WERI-Rb-1 (cell line): ENCODE data around the gene APOL4.
"Not testable (repeated sequence)": the region's sequence is repeated elsewhere in the genome, so short reads cannot be mapped to it uniquely, and the experiment has no call there.

Source experiments
- DNase-seq: peaks from one replicate; pipeline ENCODE4 v3.0.0-alpha.2; 2020
- H3K27ac ChIP-seq: fragments of 250-450 bp; sonication (Bioruptor Pico); 2 replicates; pipeline ENCODE4 v1.5.1; 2020; ENCODE audit warnings: mild to moderate bottlenecking, moderate library complexity
- H3K27me3 ChIP-seq: fragments of 250-450 bp; sonication (Bioruptor Pico); 2 replicates; pipeline ENCODE4 v1.5.1; 2021; ENCODE audit warnings: mild to moderate bottlenecking, low read depth, moderate library complexity; ENCODE audit not compliant: insufficient read depth, severe bottlenecking
- H3K36me3 ChIP-seq: fragments of 250-450 bp; sonication (Bioruptor Pico); 2 replicates; pipeline ENCODE4 v1.5.1; 2020; ENCODE audit warnings: mild to moderate bottlenecking, moderate library complexity
- H3K4me3 ChIP-seq: 2 replicates; pipeline ENCODE4 v1.5.1; 2011; ENCODE audit warnings: low read depth, mild to moderate bottlenecking, control low read depth, low read length
- H3K9me3 ChIP-seq: fragments of 250-450 bp; sonication (Bioruptor Pico); 2 replicates; pipeline ENCODE4 v1.5.1; 2021; ENCODE audit warnings: mild to moderate bottlenecking, moderate library complexity; ENCODE audit not compliant: severe bottlenecking
- TF ChIP-seq, protein P1 (sequence below): IDR thresholded peaks from 2 replicates; pipeline ENCODE4 v1.5.1; 2011; ENCODE audit warnings: low read depth, mild to moderate bottlenecking, control low read depth, inconsistent platforms, low read length

The APOL4 gene

DNA sequence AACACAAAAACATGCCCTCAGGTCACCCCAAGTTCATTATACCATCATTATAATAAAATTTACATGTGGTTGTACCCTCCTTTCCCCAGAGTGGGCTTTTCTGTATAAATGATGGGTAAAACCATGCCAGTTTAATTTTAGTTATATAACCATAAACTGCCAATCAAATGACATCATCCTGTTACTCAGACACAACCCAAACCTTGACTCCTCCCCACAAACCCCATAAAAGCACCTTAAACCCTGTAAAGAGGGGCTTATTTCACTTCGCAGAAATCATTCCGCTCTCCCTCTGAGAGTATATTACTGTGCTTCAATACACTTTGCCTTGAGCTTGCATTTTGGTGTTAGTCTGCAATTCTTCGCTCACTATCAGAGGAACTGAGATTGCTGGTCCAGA lies 35.5 kb downstream of the APOL4 start:
- H3K36me3 ChIP-seq, result no peaks in the 10 kb centered on the region
- H3K4me3 ChIP-seq, result no peak overlapping the region
- no peaks in the 10 kb centered on the region for H3K9me3 ChIP-seq
- TF ChIP-seq, protein P1, sequence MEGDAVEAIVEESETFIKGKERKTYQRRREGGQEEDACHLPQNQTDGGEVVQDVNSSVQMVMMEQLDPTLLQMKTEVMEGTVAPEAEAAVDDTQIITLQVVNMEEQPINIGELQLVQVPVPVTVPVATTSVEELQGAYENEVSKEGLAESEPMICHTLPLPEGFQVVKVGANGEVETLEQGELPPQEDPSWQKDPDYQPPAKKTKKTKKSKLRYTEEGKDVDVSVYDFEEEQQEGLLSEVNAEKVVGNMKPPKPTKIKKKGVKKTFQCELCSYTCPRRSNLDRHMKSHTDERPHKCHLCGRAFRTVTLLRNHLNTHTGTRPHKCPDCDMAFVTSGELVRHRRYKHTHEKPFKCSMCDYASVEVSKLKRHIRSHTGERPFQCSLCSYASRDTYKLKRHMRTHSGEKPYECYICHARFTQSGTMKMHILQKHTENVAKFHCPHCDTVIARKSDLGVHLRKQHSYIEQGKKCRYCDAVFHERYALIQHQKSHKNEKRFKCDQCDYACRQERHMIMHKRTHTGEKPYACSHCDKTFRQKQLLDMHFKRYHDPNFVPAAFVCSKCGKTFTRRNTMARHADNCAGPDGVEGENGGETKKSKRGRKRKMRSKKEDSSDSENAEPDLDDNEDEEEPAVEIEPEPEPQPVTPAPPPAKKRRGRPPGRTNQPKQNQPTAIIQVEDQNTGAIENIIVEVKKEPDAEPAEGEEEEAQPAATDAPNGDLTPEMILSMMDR, result no peak
- no peak overlapping the region for H3K27ac ChIP-seq
- no peak for DNase-seq
- no peaks in the 10 kb centered on the region for H3K27me3 ChIP-seq

DNA sequence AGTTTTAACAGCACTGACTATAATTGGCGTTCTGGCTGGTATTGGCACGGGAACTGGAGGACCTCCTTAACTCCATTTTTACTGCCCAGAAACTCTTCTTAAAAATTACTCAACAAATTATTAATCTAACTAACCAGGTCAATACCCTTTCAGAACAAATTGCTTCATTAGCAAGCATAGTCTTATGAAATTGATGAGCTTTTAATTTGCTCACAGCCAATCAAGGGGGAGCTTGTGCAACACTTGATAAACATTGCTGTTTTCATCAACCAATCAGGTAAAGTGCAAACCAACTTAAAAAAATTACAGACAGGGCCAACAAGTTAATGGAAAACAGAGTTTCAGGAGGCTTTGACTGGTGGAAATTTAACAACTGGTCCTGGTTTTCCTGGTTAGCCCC lies 36.5 kb downstream of the APOL4 start:
- Histone ChIP-seq H3K9me3 (no peaks in the 10 kb centered on the region), H3K27ac (no peak overlapping the region), H3K36me3 (no peaks in the 10 kb centered on the region), H3K27me3 (peaks cover 6% of the 10 kb centered on the region), H3K4me3 (no peak overlapping the region)
- DNase-seq, result no peak
- TF ChIP-seq, protein P1, result no peak

DNA sequence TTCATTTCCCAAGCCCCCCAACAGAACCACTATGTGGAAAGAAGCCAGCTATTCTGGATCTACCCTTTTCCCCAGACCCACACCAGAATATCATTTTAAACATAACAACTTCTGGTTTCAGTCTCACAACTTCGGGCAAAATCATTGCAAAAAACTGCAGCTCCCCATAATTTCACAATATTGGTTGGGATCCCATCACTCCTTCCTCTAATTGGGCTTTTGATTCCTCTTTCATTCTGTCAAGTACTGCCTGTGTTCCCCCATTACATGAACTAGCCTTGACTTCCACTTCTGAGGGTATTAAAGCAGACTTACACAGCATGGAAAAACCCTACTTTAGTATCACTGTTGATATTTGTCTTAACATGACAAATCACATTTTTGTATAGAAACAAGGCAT lies 37.0 kb downstream of the APOL4 start:
- Histone ChIP-seq H3K9me3 (no peaks in the 10 kb centered on the region), H3K27me3 (peaks cover 6% of the 10 kb centered on the region), H3K4me3 (no peak overlapping the region), H3K27ac (no peak overlapping the region), H3K36me3 (no peaks in the 10 kb centered on the region)
- no peak for DNase-seq
- TF ChIP-seq, protein P1, result no peak

DNA sequence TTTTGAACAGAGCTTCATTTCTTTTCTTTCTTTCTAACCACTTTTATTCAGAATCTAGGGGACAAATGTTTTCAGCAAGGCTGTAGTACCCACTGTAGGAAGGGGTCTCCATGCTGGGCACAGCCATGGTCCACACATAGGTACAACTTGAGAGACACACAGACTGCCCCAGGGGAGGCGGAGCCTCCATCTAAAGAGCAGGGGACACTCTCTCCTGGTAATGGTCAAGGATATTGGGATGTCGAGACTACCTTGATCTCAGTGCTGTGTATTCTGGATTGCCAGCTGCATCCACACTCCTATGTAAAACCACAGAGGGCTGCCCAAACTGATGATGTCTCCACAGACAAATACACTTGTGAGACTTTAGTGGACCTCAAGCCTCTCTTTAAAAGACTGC lies 38.1 kb downstream of the APOL4 start:
- DNase-seq, result no peak
- no peak overlapping the region for H3K4me3 ChIP-seq
- H3K27ac ChIP-seq, result no peak overlapping the region
- TF ChIP-seq, protein P1, result no peak
- no peaks in the 10 kb centered on the region for H3K9me3 ChIP-seq
- H3K27me3 ChIP-seq, result peaks cover 6% of the 10 kb centered on the region
- H3K36me3 ChIP-seq, result no peaks in the 10 kb centered on the region

DNA sequence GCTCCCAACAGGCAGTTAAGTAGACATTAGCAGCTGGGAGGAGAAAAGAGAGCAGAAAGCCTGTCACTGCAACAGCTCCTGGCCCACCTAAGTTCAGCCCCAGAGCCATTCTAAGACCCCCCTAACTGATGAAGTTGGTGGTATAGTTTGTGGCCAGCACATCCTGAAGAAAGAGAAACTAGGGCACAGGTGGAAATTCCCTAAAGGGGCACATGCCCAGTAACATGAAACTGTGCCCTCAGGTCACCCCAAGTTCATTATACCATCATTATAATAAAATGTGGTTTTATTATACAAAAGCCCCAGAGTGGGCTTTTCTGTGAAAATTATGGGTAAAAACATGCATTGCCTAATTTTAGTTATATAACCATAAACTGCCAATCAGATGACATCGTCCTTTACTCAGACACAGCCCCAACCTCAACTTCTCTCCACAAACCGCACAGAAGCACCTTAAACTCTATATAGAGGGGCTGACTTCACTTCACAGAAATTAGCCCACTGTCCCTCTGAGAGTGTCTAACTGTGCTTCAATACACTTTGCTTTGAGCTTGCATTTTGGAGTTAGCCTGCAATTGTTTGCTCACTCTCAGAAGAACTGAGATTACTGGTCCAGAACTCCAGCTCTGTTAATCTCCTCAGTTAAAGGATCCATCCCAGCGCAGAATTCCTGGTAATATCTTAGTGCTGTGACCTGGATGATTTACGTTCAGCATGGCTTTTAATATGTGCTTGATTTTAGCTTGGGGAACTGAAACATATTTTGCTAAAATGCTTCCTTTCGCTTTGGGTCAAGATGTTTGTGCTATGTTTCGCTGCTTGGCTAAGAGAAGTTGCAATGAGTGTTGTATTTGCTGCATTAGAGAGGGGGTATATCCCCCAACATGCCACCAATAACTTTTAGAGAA lies 39.2 kb downstream of the APOL4 start:
- Histone ChIP-seq H3K27ac (no peak overlapping the region), H3K27me3 (peaks cover 6% of the 10 kb centered on the region), H3K36me3 (no peaks in the 10 kb centered on the region), H3K9me3 (no peaks in the 10 kb centered on the region), H3K4me3 (no peak overlapping the region)
- DNase-seq, result no peak
- TF ChIP-seq, protein P1, result no peak

DNA sequence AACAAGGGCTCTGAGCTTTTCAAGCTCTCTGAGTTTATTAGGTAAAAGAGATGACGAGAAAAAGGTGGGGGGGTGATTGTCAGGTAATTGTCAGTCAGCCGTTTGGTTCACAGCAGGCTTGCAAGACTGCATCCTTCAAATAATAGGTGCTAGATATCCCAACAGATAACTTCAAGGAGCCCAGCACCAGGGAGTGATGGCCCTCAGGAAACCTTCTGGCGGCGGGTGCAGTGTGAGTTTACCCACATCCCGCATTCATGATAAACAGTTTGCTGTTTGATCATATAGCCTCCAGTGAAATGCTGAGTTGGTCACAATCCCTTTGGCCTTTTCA lies 39.8 kb downstream of the APOL4 start:
- not testable (repeated sequence) for H3K9me3 ChIP-seq, DNase-seq, H3K27me3 ChIP-seq, H3K4me3 ChIP-seq, H3K36me3 ChIP-seq, H3K27ac ChIP-seq
